Endothelial cell of umbilical vein (primary cell): ENCODE data around the gene LARGE1. TPM values are rescaled to one million over a fixed set of nuclear protein-coding genes. Genes with fewer than 3 reads are reported as not detected.

Source experiments
- BruUV-seq: library from RNA; stranded (reverse); fragments of 400-500 nt; replicated peaks from 2 replicates; lab custom pipeline; 2021; lab: Mats Ljungman, UMichigan
- CTCF ChIA-PET: fragments of 300-600, 350-600 bp; sonication (Branson Sonifier 250); formaldehyde crosslinking; loops from one replicate; lab custom pipeline; 2021; ENCODE audit warnings: antibody characterized with exemption, inconsistent platforms; lab: Charles Lee
- POLR2A ChIA-PET: fragments of 300-600, 350-600 bp; sonication (Branson Sonifier 250); formaldehyde crosslinking; loops from one replicate; lab custom pipeline; 2021; ENCODE audit warnings: antibody characterized with exemption, inconsistent platforms; lab: Charles Lee
- DNase-seq: peaks from one replicate; pipeline ENCODE4 v3.0.0-alpha.2; 2011; ENCODE audit warnings: low read depth, low spot score
- FAIRE-seq: peaks from 2 replicates; lab custom pipeline; 2011; peaks lifted over from hg19 to GRCh38; lab: Jason Lieb, UNC
- H2AFZ ChIP-seq: 2 replicates; pipeline ENCODE4 v1.6.0; 2012; ENCODE audit warnings: low read depth, low read length, control low read depth, inconsistent platforms
- H3K27ac ChIP-seq: 2 replicates; pipeline ENCODE4 v1.5.1; 2011; ENCODE audit warnings: low read depth, mild to moderate bottlenecking, control low read depth, low read length, moderate library complexity; ENCODE audit not compliant: insufficient read depth
- H3K27me3 ChIP-seq, 2 experiments: 2 replicates each; pipeline versions ENCODE4 v1.6.0 to v1.6.1; 2011; ENCODE audit warnings: low read length in 2 of 2, mixed read lengths in 1 of 2; ENCODE audit not compliant: control insufficient read depth in 2 of 2, insufficient read depth in 2 of 2
- H3K36me3 ChIP-seq, 2 experiments: 2 replicates in 1 of 2; 3 replicates in 1 of 2; pipeline ENCODE4 v1.5.1; 2011; ENCODE audit warnings: low read length in 2 of 2, mild to moderate bottlenecking in 1 of 2, moderate library complexity in 1 of 2; ENCODE audit not compliant: control insufficient read depth in 2 of 2, insufficient read depth in 2 of 2; ENCODE audit errors: extremely low read depth in 1 of 2
- H3K4me1 ChIP-seq: 3 replicates; pipeline ENCODE4 v1.5.1; 2011; ENCODE audit warnings: mild to moderate bottlenecking, low read length; ENCODE audit not compliant: control insufficient read depth, insufficient read depth; ENCODE audit errors: extremely low read depth
- H3K4me2 ChIP-seq: 2 replicates; pipeline ENCODE4 v1.6.1; 2011; ENCODE audit warnings: low read length, control low read depth, mixed read lengths; ENCODE audit not compliant: insufficient read depth
- H3K4me3 ChIP-seq, 3 experiments: fragments of 200-600 bp in 1 of 3; sonication (generic), shearing (Covaris generic) in 1 of 3; replicated peaks in 1 of 3; 2 replicates each; pipeline ENCODE4 v1.5.1; 2011 to 2016; ENCODE audit warnings: control low read depth in 3 of 3, low read length in 3 of 3, mild to moderate bottlenecking in 2 of 3, inconsistent platforms in 1 of 3, low read depth in 1 of 3, moderate library complexity in 1 of 3; ENCODE audit not compliant: insufficient read depth in 1 of 3
- H3K79me2 ChIP-seq: 2 replicates; pipeline ENCODE4 v1.6.0; 2012; ENCODE audit warnings: low read length, inconsistent platforms; ENCODE audit not compliant: control insufficient read depth, insufficient read depth
- H3K9ac ChIP-seq: replicated peaks from 2 replicates; pipeline ENCODE3; 2011; ENCODE audit warnings: low read length, control low read depth; ENCODE audit not compliant: insufficient read depth; ENCODE audit errors: extremely low read depth
- H3K9me1 ChIP-seq: replicated peaks from 3 replicates; pipeline ENCODE4 v1.6.0; 2011; ENCODE audit warnings: mild to moderate bottlenecking, low read length; ENCODE audit not compliant: control insufficient read depth, insufficient read depth; ENCODE audit errors: extremely low read depth
- H3K9me3 ChIP-seq: replicated peaks from 2 replicates; pipeline ENCODE4 v1.5.1; 2012; ENCODE audit warnings: low read length, inconsistent platforms; ENCODE audit not compliant: control insufficient read depth, insufficient read depth
- H4K20me1 ChIP-seq: replicated peaks from 2 replicates; pipeline ENCODE3; 2011; ENCODE audit warnings: mild to moderate bottlenecking, low read length; ENCODE audit not compliant: control insufficient read depth, insufficient read depth; ENCODE audit errors: extremely low read depth
- EZH2 ChIP-seq: IDR thresholded peaks from 2 replicates; pipeline ENCODE4 v1.6.1; 2012; ENCODE audit warnings: borderline replicate concordance, low read depth, mild to moderate bottlenecking, moderate library complexity, low read length, inconsistent platforms; ENCODE audit not compliant: severe bottlenecking
- FOS ChIP-seq: IDR thresholded peaks from 2 replicates; pipeline ENCODE4 v1.6.1; 2011; ENCODE audit warnings: mild to moderate bottlenecking, low read length, moderate library complexity, borderline replicate concordance; ENCODE audit not compliant: insufficient read depth
- GATA2 ChIP-seq: IDR thresholded peaks from 2 replicates; pipeline ENCODE4 v1.7.0; 2011; ENCODE audit warnings: low read depth, mild to moderate bottlenecking, moderate library complexity, mixed read lengths, low read length; ENCODE audit not compliant: insufficient read length, insufficient read depth
- JUN ChIP-seq: IDR thresholded peaks from 2 replicates; pipeline ENCODE4 v1.6.1; 2011; ENCODE audit warnings: borderline replicate concordance, low read depth; ENCODE audit not compliant: insufficient read length, insufficient read depth
- MYC ChIP-seq: IDR thresholded peaks from one replicate; pipeline ENCODE4 v1.6.1; 2011; ENCODE audit warnings: mild to moderate bottlenecking, low read depth, low read length
- POLR2A ChIP-seq: IDR thresholded peaks from 2 replicates; pipeline ENCODE4 v1.6.1; 2012; ENCODE audit warnings: low read depth, mild to moderate bottlenecking, control low read depth, low read length
- POLR2AphosphoS5 ChIP-seq: IDR thresholded peaks from 2 replicates; pipeline ENCODE4 v1.6.1; 2012; ENCODE audit warnings: low read depth, mild to moderate bottlenecking, control low read depth, low read length, moderate library complexity; ENCODE audit not compliant: insufficient read depth
- dilution Hi-C: fragments of 300-500 bp; cut with MboI; formaldehyde crosslinking; loops from one replicate; pipeline ENCODE4 v1.15.0; 2019; ENCODE audit warnings: low sequenced_read_pairs; ENCODE audit not compliant: extremely low pct_ligation_motif_present
- intact Hi-C: fragments of 100-400 bp; cut with micrococcal nuclease; formaldehyde crosslinking; loops from one replicate; pipeline ENCODE4 v1.10.0; 2022
- polyA plus RNA-seq, 4 experiments: library from polyadenylated mRNA; depleted of rRNA in 3 of 4; stranded (reverse) in 3 of 4; unstranded in 1 of 4; fragments of >200 nt; gene quantifications; 2 replicates each; pipeline versions ENCODE4 v1.2.1 to v1.2.3, GENCODE V29; 2011 to 2012; ENCODE audit warnings: missing spikeins in 1 of 4
- total RNA-seq: library from RNA; stranded (reverse); gene quantifications from 2 replicates; pipeline ENCODE4 v1.2.3, GENCODE V29; 2021
- TF ChIP-seq, protein P1 (sequence below): IDR thresholded peaks from 2 replicates; pipeline ENCODE4 v1.6.1; 2011; ENCODE audit not compliant: insufficient read depth, insufficient read length
- TF ChIP-seq, protein P2 (sequence below), 2 donors: IDR thresholded peaks; 1 replicate in 1 of 2; 2 replicates in 1 of 2; pipeline ENCODE4 v1.5.1; 2011; ENCODE audit warnings: low read length in 2 of 2, mild to moderate bottlenecking in 2 of 2, moderate library complexity in 2 of 2, control low read depth in 1 of 2, inconsistent platforms in 1 of 2, low read depth in 1 of 2; ENCODE audit not compliant: insufficient read depth in 1 of 2; ENCODE audit errors: extremely low read depth in 1 of 2

LARGE1 gene
- total and polyA plus RNA-seq, 2 donors (not counting 3 experiments of a cell fraction or from before 2014, with no cell fraction given), result 0.95 to 4.4 TPM

DNA sequence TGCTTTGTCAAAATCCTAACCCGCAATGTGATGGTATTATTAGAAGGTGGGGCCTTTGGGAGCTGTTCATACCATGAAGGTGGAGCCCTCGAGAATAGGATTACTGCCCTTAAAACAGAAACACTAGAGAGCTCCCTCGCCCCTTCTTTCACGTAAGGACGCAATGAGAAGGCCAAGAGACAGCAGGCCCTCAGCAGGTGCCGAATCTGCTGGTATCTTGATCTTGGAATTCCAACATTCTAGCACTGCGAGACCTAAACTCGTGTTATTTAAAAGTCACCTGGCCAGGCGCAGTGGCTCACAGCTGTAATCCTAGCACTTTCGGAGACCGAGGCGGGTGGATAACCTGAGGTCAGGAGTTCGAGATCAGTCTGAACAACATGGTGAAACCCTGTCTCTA, 33.1 kb downstream of the LARGE1 start:
- BruUV-seq, result no TSS peak
- Histone ChIP-seq H3K9ac (no peak overlapping the region), H3K4me1 (no peaks in the 10 kb centered on the region), H3K27ac (no peak overlapping the region), H3K27me3 (no peaks in the 10 kb centered on the region), H3K9me1 (no peaks in the 10 kb centered on the region), H4K20me1 (no peaks in the 10 kb centered on the region), H3K4me2 (no peak overlapping the region), H3K4me3 (no peak overlapping the region), H3K36me3 (no peaks in the 10 kb centered on the region), H3K9me3 (peaks cover 3% of the 10 kb centered on the region), H2AFZ (no peak overlapping the region), H3K79me2 (no peaks in the 10 kb centered on the region)
- CTCF ChIA-PET, result no interaction called here
- FAIRE-seq (no peak), DNase-seq (no peak)
- dilution Hi-C loops (no loop called here), intact Hi-C loops (no loop called here)
- POLR2A ChIA-PET, result interaction anchor here (0.6 kb wide), 1 partner anchor 33 kb away, joined by 5 read pairs; no protein-coding TSS in a partner anchor
- TF ChIP-seq, protein P1, sequence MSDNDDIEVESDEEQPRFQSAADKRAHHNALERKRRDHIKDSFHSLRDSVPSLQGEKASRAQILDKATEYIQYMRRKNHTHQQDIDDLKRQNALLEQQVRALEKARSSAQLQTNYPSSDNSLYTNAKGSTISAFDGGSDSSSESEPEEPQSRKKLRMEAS, result no peak
- no peak for TF ChIP-seq GATA2
- TF ChIP-seq POLR2AphosphoS5, result no peak
- no peak for TF ChIP-seq MYC
- TF ChIP-seq, protein P2, sequence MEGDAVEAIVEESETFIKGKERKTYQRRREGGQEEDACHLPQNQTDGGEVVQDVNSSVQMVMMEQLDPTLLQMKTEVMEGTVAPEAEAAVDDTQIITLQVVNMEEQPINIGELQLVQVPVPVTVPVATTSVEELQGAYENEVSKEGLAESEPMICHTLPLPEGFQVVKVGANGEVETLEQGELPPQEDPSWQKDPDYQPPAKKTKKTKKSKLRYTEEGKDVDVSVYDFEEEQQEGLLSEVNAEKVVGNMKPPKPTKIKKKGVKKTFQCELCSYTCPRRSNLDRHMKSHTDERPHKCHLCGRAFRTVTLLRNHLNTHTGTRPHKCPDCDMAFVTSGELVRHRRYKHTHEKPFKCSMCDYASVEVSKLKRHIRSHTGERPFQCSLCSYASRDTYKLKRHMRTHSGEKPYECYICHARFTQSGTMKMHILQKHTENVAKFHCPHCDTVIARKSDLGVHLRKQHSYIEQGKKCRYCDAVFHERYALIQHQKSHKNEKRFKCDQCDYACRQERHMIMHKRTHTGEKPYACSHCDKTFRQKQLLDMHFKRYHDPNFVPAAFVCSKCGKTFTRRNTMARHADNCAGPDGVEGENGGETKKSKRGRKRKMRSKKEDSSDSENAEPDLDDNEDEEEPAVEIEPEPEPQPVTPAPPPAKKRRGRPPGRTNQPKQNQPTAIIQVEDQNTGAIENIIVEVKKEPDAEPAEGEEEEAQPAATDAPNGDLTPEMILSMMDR (IDR thresholded peaks at IDR 0.05; ENCODE audit: extremely low read depth in 1 of 2, insufficient read depth in 1 of 2, low read depth in 1 of 2, low read length in 2 of 2), result no peak
- no peak for TF ChIP-seq JUN
- no peak for TF ChIP-seq FOS
- no peak for TF ChIP-seq POLR2A
- TF ChIP-seq EZH2, result no peak
